ENCODE data around the gene CLEC2L.

The CLEC2L gene

GRCh38 chr7:139523199-139523941, at the start of gene CLEC2L:
CLEC2L (plus strand) TSS chr7:139523685; CDS start chr7:139523928, 243 bp downstream.
- in situ Hi-C loops (cut with HindIII; ENCODE audit: low sequenced_read_pairs), result no loop called here

GRCh38 chr7:139476139-139476538, 47.3 kb upstream of the CLEC2L start:
- in situ Hi-C loops (cut with HindIII; ENCODE audit: low sequenced_read_pairs), result loop anchor here (25.0 kb wide), 1 partner anchor 536 kb away; no protein-coding TSS in a partner anchor

- in situ Hi-C loops (cut with HindIII; ENCODE audit: low sequenced_read_pairs), result loop anchor here (25.0 kb wide), 1 partner anchor 535 kb away; no protein-coding TSS in a partner anchor
Measured at GRCh38 chr7:139476891-139477290, 46.6 kb upstream of the CLEC2L start.

GRCh38 chr7:139479620-139480019, 43.9 kb upstream of the CLEC2L start:
- in situ Hi-C loops (cut with HindIII; ENCODE audit: low sequenced_read_pairs), result loop anchor here (25.0 kb wide), 1 partner anchor 533 kb away; no protein-coding TSS in a partner anchor

GRCh38 chr7:139481364-139481763, 42.1 kb upstream of the CLEC2L start:
- in situ Hi-C loops (cut with HindIII; ENCODE audit: low sequenced_read_pairs), result loop anchor here (25.0 kb wide), 1 partner anchor 531 kb away; no protein-coding TSS in a partner anchor

- in situ Hi-C loops (cut with HindIII; ENCODE audit: low sequenced_read_pairs), result loop anchor here (25.0 kb wide), 1 partner anchor 530 kb away; no protein-coding TSS in a partner anchor
Measured at GRCh38 chr7:139482122-139482521, 41.4 kb upstream of the CLEC2L start.

GRCh38 chr7:139482662-139483466, 40.6 kb upstream of the CLEC2L start:
- in situ Hi-C loops (cut with HindIII; ENCODE audit: low sequenced_read_pairs), result loop anchor here (25.0 kb wide), 1 partner anchor 529 kb away; no protein-coding TSS in a partner anchor

GRCh38 chr7:139487366-139488080, 36.0 kb upstream of the CLEC2L start:
- in situ Hi-C loops (cut with HindIII; ENCODE audit: low sequenced_read_pairs), result loop anchor here (25.0 kb wide), 1 partner anchor 525 kb away; no protein-coding TSS in a partner anchor

GRCh38 chr7:139488810-139489209, 34.7 kb upstream of the CLEC2L start:
- in situ Hi-C loops (cut with HindIII; ENCODE audit: low sequenced_read_pairs), result loop anchor here (25.0 kb wide), 1 partner anchor 523 kb away; no protein-coding TSS in a partner anchor

- in situ Hi-C loops (cut with HindIII; ENCODE audit: low sequenced_read_pairs), result loop anchor here (10.0 to 25.0 kb wide), 2 partner anchors 75 to 522 kb away; no protein-coding TSS in a partner anchor
Measured at GRCh38 chr7:139490130-139490529, 33.4 kb upstream of the CLEC2L start.

GRCh38 chr7:139492293-139492692, 31.2 kb upstream of the CLEC2L start:
- in situ Hi-C loops (cut with HindIII; ENCODE audit: low sequenced_read_pairs), result loop anchor here (10.0 to 25.0 kb wide), 2 partner anchors 73 to 520 kb away; no protein-coding TSS in a partner anchor

GRCh38 chr7:139494835-139495579, 28.5 kb upstream of the CLEC2L start:
- in situ Hi-C loops (cut with HindIII; ENCODE audit: low sequenced_read_pairs), result loop anchor here (10.0 to 25.0 kb wide), 2 partner anchors 70 to 517 kb away; no protein-coding TSS in a partner anchor

- in situ Hi-C loops (cut with HindIII; ENCODE audit: low sequenced_read_pairs), result loop anchor here (10.0 to 25.0 kb wide), 2 partner anchors 69 to 517 kb away; no protein-coding TSS in a partner anchor
Measured at GRCh38 chr7:139495580-139496125, 27.8 kb upstream of the CLEC2L start.

- in situ Hi-C loops (cut with HindIII; ENCODE audit: low sequenced_read_pairs), result loop anchor here (10.0 to 25.0 kb wide), 2 partner anchors 68 to 516 kb away; no protein-coding TSS in a partner anchor
Measured at GRCh38 chr7:139496528-139496927, 27.0 kb upstream of the CLEC2L start.

GRCh38 chr7:139500770-139501138, 22.7 kb upstream of the CLEC2L start:
- in situ Hi-C loops (cut with HindIII; ENCODE audit: low sequenced_read_pairs), result no loop called here

GRCh38 chr7:139502226-139502625, 21.3 kb upstream of the CLEC2L start:
- in situ Hi-C loops (cut with HindIII; ENCODE audit: low sequenced_read_pairs), result no loop called here

GRCh38 chr7:139505563-139505962, 17.9 kb upstream of the CLEC2L start:
- in situ Hi-C loops (cut with HindIII; ENCODE audit: low sequenced_read_pairs), result no loop called here

GRCh38 chr7:139509535-139509934, 13.9 kb upstream of the CLEC2L start:
- in situ Hi-C loops (cut with HindIII; ENCODE audit: low sequenced_read_pairs), result no loop called here

GRCh38 chr7:139511315-139511714, 12.2 kb upstream of the CLEC2L start:
- in situ Hi-C loops (cut with HindIII; ENCODE audit: low sequenced_read_pairs), result no loop called here
